HCT116 (cell line): ENCODE results near the gene BAIAP2L2.

ENCODE experiments used
- EZH2 ChIP-seq: fragments of 200-600 bp; sonication (generic); IDR thresholded peaks from 2 replicates; pipeline ENCODE4 v1.6.1; 2017; ENCODE audit warnings: antibody characterized with exemption, mixed run types
- YY1 ChIP-seq: IDR thresholded peaks from 2 replicates; pipeline ENCODE4 v1.6.1; 2011; ENCODE audit warnings: low read length, low read depth, moderate library complexity, mild to moderate bottlenecking; ENCODE audit not compliant: insufficient replicate concordance; ENCODE audit errors: extremely low read depth
- ZNF274 ChIP-seq: fragments of 200-500 bp; sonication (Bioruptor generic); IDR thresholded peaks from 2 replicates; pipeline ENCODE4 v1.6.1; 2014; ENCODE audit warnings: mild to moderate bottlenecking, low read depth, low read length, inconsistent platforms
- TF ChIP-seq, protein P1 (sequence below), 3 experiments: fragments of 200-600 bp in 1 of 3; sonication (generic) in 1 of 3; IDR thresholded peaks in 2 of 3; conservative IDR thresholded peaks in 1 of 3; 2 replicates each; pipeline ENCODE4 v1.5.1; 2012 to 2017; ENCODE audit warnings: low read depth in 2 of 3, low read length in 2 of 3, antibody characterized with exemption in 1 of 3, borderline replicate concordance in 1 of 3, control low read depth in 1 of 3, mild to moderate bottlenecking in 1 of 3, mixed read lengths in 1 of 3, mixed run types in 1 of 3, moderate library complexity in 1 of 3; ENCODE audit not compliant: insufficient read depth in 1 of 3

DNA sequence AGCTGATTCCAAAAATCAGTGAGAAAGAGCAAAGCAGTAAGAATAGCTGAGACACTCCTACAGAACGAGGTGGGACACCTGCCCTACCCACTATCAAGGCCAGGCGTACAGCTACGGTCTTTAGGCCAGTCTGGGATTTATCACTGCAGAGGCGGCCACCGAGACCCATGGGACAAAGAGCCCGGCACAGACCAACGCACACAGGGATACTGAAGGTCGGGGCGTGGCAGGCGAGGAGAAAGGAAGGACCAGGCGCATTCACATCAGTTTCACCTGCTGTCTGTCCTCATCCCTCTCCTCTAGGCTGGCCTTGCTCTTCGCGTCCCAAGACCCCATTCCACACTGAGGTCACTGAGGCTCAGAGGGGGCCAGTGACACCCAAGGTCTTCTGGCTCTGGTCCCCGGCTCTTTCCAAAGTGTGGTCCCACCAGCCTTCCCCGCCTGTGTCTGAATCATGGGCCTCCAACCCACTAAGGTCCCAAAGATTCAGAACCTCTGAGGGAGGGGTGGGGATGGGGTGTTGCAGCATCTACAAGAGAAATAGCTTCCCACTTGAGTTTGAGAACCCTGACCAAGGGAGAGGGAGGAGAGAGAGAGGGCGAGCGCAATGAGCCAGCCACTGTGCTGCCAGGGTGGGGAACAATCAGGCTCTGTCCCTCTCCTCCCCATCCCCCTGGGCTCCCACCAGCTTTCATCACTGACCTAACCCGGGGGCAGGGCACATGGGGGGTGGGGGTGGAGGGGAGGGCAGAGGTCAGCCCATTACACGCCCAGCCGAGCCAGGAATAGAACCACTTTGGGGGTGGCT, 60.5 kb downstream of the BAIAP2L2 start:
- TF ChIP-seq, protein P1, sequence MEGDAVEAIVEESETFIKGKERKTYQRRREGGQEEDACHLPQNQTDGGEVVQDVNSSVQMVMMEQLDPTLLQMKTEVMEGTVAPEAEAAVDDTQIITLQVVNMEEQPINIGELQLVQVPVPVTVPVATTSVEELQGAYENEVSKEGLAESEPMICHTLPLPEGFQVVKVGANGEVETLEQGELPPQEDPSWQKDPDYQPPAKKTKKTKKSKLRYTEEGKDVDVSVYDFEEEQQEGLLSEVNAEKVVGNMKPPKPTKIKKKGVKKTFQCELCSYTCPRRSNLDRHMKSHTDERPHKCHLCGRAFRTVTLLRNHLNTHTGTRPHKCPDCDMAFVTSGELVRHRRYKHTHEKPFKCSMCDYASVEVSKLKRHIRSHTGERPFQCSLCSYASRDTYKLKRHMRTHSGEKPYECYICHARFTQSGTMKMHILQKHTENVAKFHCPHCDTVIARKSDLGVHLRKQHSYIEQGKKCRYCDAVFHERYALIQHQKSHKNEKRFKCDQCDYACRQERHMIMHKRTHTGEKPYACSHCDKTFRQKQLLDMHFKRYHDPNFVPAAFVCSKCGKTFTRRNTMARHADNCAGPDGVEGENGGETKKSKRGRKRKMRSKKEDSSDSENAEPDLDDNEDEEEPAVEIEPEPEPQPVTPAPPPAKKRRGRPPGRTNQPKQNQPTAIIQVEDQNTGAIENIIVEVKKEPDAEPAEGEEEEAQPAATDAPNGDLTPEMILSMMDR (IDR thresholded peaks at IDR 0.05 in 2 of 3, conservative IDR thresholded peaks at IDR 0.05 in 1 of 3; ENCODE audit: borderline replicate concordance in 1 of 3, insufficient read depth in 1 of 3, low read depth in 2 of 3, low read length in 2 of 3) = no peak
- TF ChIP-seq EZH2 = no peak
- TF ChIP-seq ZNF274 = no peak
- no peak for TF ChIP-seq YY1
